ENCODE results near the gene TMEM161A. TPM values are rescaled to one million over a fixed set of nuclear protein-coding genes. Genes with fewer than 3 reads are reported as not detected.
"Not testable (repeated sequence)": the region's sequence is repeated elsewhere in the genome, so short reads cannot be mapped to it uniquely, and the experiment has no call there.

Gene TMEM161A
- total RNA-seq, 1 donor from 2014 or later: 18.7 TPM

- ATAC-seq: peak; percentile 15
Observed at GRCh38 chr19:19154768-19155494, 16.7 kb upstream of the TMEM161A start.

- no peak for ATAC-seq
Observed at GRCh38 chr19:19152668-19153384, 14.5 kb upstream of the TMEM161A start.

- ATAC-seq: peak; percentile 23
Observed at GRCh38 chr19:19151418-19151817, 13.1 kb upstream of the TMEM161A start.

GRCh38 chr19:19149435-19149834 is 11.2 kb upstream of the TMEM161A start:
- no peak for ATAC-seq

- ATAC-seq: not testable (repeated sequence)
Observed at GRCh38 chr19:19148504-19148903, 10.2 kb upstream of the TMEM161A start.

- no peak for ATAC-seq
Observed at GRCh38 chr19:19147344-19147743, 9.1 kb upstream of the TMEM161A start.

- peak; percentile 5 for ATAC-seq
Observed at GRCh38 chr19:19146865-19147264, 8.6 kb upstream of the TMEM161A start.

- ATAC-seq: peak; percentile 87
Observed at GRCh38 chr19:19145684-19146608, 7.7 kb upstream of the TMEM161A start.

- no peak for ATAC-seq
Observed at GRCh38 chr19:19145281-19145680, 7.0 kb upstream of the TMEM161A start.

GRCh38 chr19:19142347-19142746 is 4.1 kb upstream of the TMEM161A start:
- no peak for ATAC-seq

GRCh38 chr19:19140476-19140875 is 2.2 kb upstream of the TMEM161A start:
- no peak for ATAC-seq

- no peak for ATAC-seq
Observed at GRCh38 chr19:19139876-19140229, 1.6 kb upstream of the TMEM161A start.

GRCh38 chr19:19137556-19138108 is 646 bp downstream of the TMEM161A start:
- peak; percentile 9 for ATAC-seq

GRCh38 chr19:19135713-19136112 is 2.6 kb downstream of the TMEM161A start:
- ATAC-seq: not testable (repeated sequence)

GRCh38 chr19:19134687-19135158 is 3.6 kb downstream of the TMEM161A start:
- ATAC-seq: no peak

- no peak for ATAC-seq
Observed at GRCh38 chr19:19133985-19134384, 4.3 kb downstream of the TMEM161A start.

GRCh38 chr19:19132912-19133311 is 5.4 kb downstream of the TMEM161A start:
- ATAC-seq: no peak

- no peak for ATAC-seq
Observed at GRCh38 chr19:19131989-19132388, 6.3 kb downstream of the TMEM161A start.

GRCh38 chr19:19126102-19126501 is 12.2 kb downstream of the TMEM161A start:
- ATAC-seq: no peak

GRCh38 chr19:19123386-19123785 is 14.9 kb downstream of the TMEM161A start:
- ATAC-seq: no peak

GRCh38 chr19:19122902-19123301 is 15.4 kb downstream of the TMEM161A start:
- no peak for ATAC-seq

GRCh38 chr19:19121371-19121770 is 16.9 kb downstream of the TMEM161A start:
- ATAC-seq: peak; percentile 22
